Stimulated activated CD4-positive, alpha-beta T cell treated with anti-CD3 and anti-CD28 coated beads, Interleukin-2, amount 100 ng/mL, for 24 hours (primary cell): Measurements from ENCODE around the gene C4A.
A peak's percentile ranks its signal among the peaks of the same experiment; 100 is the strongest.
"Not testable (repeated sequence)": the region's sequence is repeated elsewhere in the genome, so short reads cannot be mapped to it uniquely, and the experiment has no call there.

Experiments
- DNase-seq, 2 donors: peaks; one replicate each; pipeline ENCODE4 v3.0.0-alpha.2; 2020

C4A gene

DNA sequence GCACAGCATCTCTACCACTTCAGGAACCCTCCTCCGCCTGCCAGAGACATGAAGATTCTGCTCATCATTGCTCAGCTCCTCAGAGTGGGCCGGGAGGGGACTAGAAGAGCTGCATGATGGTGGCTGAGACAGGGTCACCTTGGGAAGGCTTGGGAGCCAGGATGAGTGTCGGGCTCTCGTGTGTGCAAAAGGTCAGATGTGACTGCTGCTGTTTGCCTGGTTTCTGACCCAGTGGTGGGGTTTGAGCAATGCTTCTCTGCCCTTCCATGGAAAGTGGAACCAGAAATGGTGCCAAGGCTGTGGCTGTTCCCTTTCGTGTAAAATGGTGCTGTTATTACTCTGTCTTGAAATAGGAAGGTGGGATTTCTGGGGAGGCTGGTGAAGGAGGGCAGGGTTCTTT is 859 bp upstream of the C4A start:
- not testable (repeated sequence) for DNase-seq

- DNase-seq, result not testable (repeated sequence)
Measured at GRCh38 chr6:31989363-31989762, 7.5 kb downstream of the C4A start.

- not testable (repeated sequence) for DNase-seq
Measured at GRCh38 chr6:31994421-31994820, 12.6 kb downstream of the C4A start.

- DNase-seq, result not testable (repeated sequence)
Measured at GRCh38 chr6:31996385-31996784, 14.5 kb downstream of the C4A start.

GRCh38 chr6:32002546-32003268 is 20.9 kb downstream of the C4A start:
- DNase-seq, result not testable (repeated sequence)

DNA sequence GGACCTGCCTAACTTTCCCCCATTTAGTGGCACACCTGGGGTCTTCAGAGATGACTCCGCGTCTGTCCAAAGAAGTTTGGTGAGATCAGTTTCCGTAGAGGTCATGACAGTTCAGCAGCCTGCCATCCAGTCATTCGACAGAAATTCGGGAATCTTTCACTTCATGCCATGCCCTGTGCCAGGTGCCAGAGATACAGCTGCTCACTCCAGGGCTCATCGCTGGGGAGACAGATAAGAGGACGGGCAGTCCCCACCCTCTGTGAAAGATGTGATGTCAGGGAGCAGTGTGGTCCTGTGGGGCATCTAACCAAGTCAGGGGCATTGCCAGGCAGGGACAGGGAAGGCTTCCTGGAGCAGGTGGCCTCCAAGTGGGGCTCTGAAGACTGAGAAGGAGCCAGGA is 21.4 kb downstream of the C4A start:
- DNase-seq, result not testable (repeated sequence)

DNA sequence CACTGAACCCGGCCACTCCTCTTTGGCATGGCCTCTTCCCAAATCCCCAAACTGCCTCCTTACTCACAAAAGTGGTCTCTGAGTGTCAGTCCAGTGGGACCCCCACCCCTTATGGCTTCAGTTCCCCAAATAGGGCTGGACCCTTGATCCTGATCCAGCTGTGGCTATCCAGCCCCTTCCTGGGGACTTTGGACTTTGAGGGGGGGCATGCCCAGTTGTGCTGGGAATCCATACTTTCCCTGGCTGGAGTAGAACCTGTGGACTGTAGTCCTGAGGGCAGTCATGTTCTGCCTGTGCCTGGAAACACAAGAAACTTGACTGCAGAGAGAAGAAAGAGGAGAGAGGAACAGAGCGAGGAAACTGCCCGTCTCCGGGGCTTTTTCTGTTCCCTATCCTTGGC is 22.5 kb downstream of the C4A start:
- not testable (repeated sequence) for DNase-seq

- not testable (repeated sequence) for DNase-seq
Measured at GRCh38 chr6:32004864-32005537, 23.1 kb downstream of the C4A start.

- DNase-seq, result not testable (repeated sequence)
Measured at GRCh38 chr6:32005538-32005880, 23.7 kb downstream of the C4A start.

- DNase-seq, result not testable (repeated sequence)
Measured at GRCh38 chr6:32005991-32006529, 24.2 kb downstream of the C4A start.

DNA sequence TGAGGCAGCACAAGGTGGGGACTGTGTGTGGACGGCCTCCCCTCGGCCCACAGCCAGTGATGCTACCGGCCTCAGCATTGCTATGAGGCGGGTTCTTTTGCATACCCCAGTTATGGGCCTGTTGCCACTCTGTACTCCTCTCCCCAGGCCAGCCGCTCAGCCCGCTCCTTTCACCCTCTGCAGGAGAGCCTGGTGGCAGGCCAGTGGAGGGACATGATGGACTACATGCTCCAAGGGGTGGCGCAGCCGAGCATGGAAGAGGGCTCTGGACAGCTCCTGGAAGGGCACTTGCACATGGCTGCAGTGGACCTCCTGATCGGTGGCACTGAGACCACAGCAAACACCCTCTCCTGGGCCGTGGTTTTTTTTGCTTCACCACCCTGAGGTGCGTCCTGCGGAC is 25.2 kb downstream of the C4A start:
- DNase-seq, result not testable (repeated sequence)

DNA sequence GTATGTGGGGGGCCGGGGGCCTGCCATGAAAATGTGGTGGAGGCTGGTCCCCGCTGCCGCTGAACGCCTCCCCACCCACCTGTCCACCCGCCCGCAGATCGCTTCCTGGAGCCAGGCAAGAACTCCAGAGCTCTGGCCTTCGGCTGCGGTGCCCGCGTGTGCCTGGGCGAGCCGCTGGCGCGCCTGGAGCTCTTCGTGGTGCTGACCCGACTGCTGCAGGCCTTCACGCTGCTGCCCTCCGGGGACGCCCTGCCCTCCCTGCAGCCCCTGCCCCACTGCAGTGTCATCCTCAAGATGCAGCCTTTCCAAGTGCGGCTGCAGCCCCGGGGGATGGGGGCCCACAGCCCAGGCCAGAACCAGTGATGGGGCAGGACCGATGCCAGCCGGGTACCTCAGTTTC is 26.2 kb downstream of the C4A start:
- not testable (repeated sequence) for DNase-seq

DNA sequence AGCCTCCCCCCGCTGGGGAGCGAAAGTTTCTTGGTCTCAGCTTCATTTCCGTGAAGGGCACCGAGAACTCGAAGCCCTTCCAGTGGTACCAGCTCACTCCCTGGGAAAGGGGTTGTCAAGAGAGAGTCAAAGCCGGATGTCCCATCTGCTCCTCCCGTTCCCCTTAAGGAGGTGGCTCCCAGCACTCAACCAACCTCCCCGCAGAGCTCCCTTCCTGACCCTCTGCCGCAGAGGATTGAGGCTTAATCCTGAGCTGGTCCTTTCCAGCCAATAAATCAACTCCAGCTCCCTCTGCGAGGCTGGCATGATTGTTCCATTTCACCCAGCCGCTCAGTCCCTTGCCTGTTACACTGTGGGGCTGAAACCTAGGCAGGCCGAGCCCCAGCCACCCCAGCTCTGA is 26.8 kb downstream of the C4A start:
- not testable (repeated sequence) for DNase-seq

GRCh38 chr6:32009537-32009936 is 27.7 kb downstream of the C4A start:
- peak in 1 of 2 donors; percentile 13 for DNase-seq

GRCh38 chr6:32010856-32011530 is 29.1 kb downstream of the C4A start:
- peak in 1 of 2 donors; percentile 17 for DNase-seq

- peak in 1 of 2 donors; percentile 16 for DNase-seq
Measured at GRCh38 chr6:32012941-32013617, 31.2 kb downstream of the C4A start.

DNA sequence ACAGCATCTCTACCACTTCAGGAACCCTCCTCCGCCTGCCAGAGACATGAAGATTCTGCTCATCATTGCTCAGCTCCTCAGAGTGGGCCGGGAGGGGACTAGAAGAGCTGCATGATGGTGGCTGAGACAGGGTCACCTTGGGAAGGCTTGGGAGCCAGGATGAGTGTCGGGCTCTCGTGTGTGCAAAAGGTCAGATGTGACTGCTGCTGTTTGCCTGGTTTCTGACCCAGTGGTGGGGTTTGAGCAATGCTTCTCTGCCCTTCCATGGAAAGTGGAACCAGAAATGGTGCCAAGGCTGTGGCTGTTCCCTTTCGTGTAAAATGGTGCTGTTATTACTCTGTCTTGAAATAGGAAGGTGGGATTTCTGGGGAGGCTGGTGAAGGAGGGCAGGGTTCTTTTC is 31.9 kb downstream of the C4A start:
- DNase-seq, result not testable (repeated sequence)

GRCh38 chr6:32014547-32014946 is 32.7 kb downstream of the C4A start, which contains the start of gene C4B:
C4B (plus strand) TSS chr6:32014795; CDS start chr6:32014846, 51 bp downstream.
- DNase-seq, result not testable (repeated sequence)

DNA sequence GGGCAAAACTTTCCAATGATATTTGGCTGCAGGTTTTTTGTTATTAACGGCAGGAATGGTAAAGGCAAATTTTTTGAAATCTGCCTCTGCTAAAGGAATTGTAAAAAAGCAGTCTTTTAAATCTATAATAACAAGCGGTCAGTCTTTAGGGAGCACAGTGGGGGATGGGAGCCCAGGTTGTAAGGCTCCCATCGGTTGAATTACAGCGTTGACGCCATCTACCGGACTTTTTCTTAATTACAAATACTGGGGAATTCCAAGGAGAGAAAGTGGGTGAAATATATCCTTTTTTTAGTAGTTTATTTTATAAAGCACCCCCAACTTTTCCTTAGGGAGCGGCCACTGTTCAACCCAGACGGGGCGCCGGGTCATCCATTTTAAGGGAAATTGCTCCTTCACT is 40.2 kb downstream of the C4A start:
- DNase-seq, result not testable (repeated sequence)

GRCh38 chr6:32028631-32029030 is 46.8 kb downstream of the C4A start:
- DNase-seq, result not testable (repeated sequence)

- not testable (repeated sequence) for DNase-seq
Measured at GRCh38 chr6:32029553-32029952, 47.7 kb downstream of the C4A start.

- DNase-seq, result not testable (repeated sequence)
Measured at GRCh38 chr6:32035283-32036013, 53.6 kb downstream of the C4A start.
